Measurements from ENCODE around the gene PHLDB2. TPM values are rescaled to one million over a fixed set of nuclear protein-coding genes. Genes with fewer than 3 reads are reported as not detected.
A peak's percentile ranks its signal among the peaks of the same experiment; 100 is the strongest.

Gene PHLDB2
- polyA plus RNA-seq, 2 of the 4 experiments (the other 2 are of a cell fraction), result 39.5 to 50.6 TPM

DNA sequence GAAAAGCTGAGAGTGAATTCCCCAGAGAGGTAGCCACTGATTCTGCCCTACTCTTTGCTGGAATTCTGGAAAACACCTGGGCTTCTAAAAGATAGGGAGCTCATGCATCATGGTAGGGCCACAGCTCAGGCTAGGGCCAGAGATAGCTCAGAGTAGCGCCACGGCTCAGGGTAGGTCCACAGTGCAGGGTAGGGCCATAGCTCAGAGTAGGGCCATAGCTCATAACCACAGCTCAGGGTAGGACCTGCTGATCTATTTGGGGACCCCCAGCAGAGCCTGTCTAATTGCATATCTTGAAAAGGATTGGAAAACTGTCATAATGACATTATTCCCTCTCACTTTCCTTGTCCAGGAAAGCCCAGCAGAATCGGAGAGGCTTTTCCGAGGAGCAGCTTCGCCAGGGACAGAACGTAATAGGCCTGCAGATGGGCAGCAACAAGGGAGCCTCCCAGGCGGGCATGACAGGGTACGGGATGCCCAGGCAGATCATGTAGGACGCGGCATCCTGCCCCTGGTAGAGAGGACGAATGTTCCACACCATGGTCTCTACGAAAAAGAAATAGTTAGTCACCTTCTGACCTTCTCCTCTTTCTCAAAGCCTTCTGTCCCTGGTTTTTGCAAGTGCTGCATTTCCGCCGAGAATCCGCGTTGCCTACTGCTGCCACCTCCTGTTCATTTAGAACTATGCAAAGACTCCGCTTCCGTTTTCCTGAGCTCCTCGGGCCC is 154.2 kb downstream of the PHLDB2 start:
- 0 out of 3 replicates have a peak, but pooled peaks cover 5% of the 10 kb centered on the region for H3K4me1 ChIP-seq
- POLR2A ChIA-PET, result interaction anchor here (0.6 to 2.4 kb wide), 4 partner anchors 35 to 153 kb away, joined by 3 to 15 read pairs (median 4); partner anchors contain the start of gene ABHD10
- ATAC-seq (peak; percentile 90 to 96), FAIRE-seq (no peak), DNase-seq (ENCODE audit: low read depth in 1 of 2, low spot score in 1 of 2) (peak; percentile 56 to 79)
- CTCF ChIA-PET, result interaction anchor here (0.6 to 12.2 kb wide), 51 partner anchors 10 to 477 kb away, joined by 3 to 189 read pairs (median 5); partner anchors contain the start of genes ABHD10, TAGLN3 and TMPRSS7
- peak overlapping the region; percentile 66 for H3K4me2 ChIP-seq
- 42% methylated on average over 19 of the region's 19 CpGs for WGBS (ENCODE audit: missing lambda C conversion rate)
- no peaks in the 10 kb centered on the region for H3K9me3 ChIP-seq
- H3K27ac ChIP-seq, result peak overlapping the region in 1 of 2 experiments; percentile 58; a peak in 3 of 6 replicates
- no peak overlapping the region for H3K4me3 ChIP-seq
- peak; percentile 25; the same call in 1 of the 2 replicates for TF ChIP-seq ZC3H11A (IDR thresholded peaks at IDR 0.05)
- TF ChIP-seq KDM5A (IDR thresholded peaks at IDR 0.05), result no peak
- TF ChIP-seq, protein P1, sequence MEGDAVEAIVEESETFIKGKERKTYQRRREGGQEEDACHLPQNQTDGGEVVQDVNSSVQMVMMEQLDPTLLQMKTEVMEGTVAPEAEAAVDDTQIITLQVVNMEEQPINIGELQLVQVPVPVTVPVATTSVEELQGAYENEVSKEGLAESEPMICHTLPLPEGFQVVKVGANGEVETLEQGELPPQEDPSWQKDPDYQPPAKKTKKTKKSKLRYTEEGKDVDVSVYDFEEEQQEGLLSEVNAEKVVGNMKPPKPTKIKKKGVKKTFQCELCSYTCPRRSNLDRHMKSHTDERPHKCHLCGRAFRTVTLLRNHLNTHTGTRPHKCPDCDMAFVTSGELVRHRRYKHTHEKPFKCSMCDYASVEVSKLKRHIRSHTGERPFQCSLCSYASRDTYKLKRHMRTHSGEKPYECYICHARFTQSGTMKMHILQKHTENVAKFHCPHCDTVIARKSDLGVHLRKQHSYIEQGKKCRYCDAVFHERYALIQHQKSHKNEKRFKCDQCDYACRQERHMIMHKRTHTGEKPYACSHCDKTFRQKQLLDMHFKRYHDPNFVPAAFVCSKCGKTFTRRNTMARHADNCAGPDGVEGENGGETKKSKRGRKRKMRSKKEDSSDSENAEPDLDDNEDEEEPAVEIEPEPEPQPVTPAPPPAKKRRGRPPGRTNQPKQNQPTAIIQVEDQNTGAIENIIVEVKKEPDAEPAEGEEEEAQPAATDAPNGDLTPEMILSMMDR (IDR thresholded peaks at IDR 0.05), result peak; percentile 88
- peak; percentile 80 for TF ChIP-seq SMC3 (IDR thresholded peaks at IDR 0.05)
- peak; percentile 90 for TF ChIP-seq MAFK (IDR thresholded peaks at IDR 0.05; ENCODE audit: partially characterized antibody)
- TF ChIP-seq EHMT2 (IDR thresholded peaks at IDR 0.05; ENCODE audit: low read depth), result no peak
- TF ChIP-seq FOXS1 (CRISPR knock-in tag; IDR thresholded peaks at IDR 0.05), result no peak
- TF ChIP-seq RAD21 (conservative IDR thresholded peaks at IDR 0.05 in 1 of 2, IDR thresholded peaks at IDR 0.05 in 1 of 2), result peak; percentile 82 to 85

DNA sequence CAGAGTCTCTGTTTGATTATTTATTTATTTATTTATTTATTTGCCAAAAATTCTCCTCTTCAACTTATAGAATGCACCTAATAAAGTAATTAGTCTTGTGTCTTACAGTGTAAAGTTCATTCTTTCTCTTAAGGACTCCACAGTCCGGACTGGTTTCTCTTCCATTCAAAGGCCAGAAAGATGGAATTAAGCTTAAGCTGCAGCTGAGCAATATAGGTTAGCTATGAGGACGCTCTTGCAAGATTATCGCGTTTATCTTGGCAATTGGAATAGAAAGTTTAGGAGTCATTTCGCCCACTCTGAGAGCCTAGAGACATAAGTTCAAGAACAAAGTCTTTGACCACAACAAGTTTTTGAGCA is 154.7 kb downstream of the PHLDB2 start:
- no peak for DNase-seq (ENCODE audit: low read depth in 1 of 2, low spot score in 1 of 2)
- FAIRE-seq, result no peak
- Histone ChIP-seq H3K27ac (peak overlapping the region in 1 of 2 experiments; percentile 30; a peak in 1 of 6 replicates), H3K4me1 (0 out of 3 replicates have a peak, but pooled peaks cover 5% of the 10 kb centered on the region), H3K9me3 (no peaks in the 10 kb centered on the region), H3K4me2 (peak overlapping the region; percentile 66), H3K4me3 (no peak overlapping the region)
- ATAC-seq, result peak; percentile 33 to 61; a peak in 4 of 6 replicates
- POLR2A ChIA-PET, result interaction anchor here (0.6 to 2.4 kb wide), 4 partner anchors 35 to 153 kb away, joined by 3 to 15 read pairs (median 4); partner anchors contain the start of gene ABHD10
- CTCF ChIA-PET, result interaction anchor here (0.6 to 12.2 kb wide), 47 partner anchors 10 to 478 kb away, joined by 3 to 189 read pairs (median 5); partner anchors contain the start of genes ABHD10, TAGLN3 and TMPRSS7
- no peak for TF ChIP-seq CEBPB (IDR thresholded peaks at IDR 0.05)
- TF ChIP-seq CHD2 (IDR thresholded peaks at IDR 0.05; ENCODE audit: low read length, partially characterized antibody), result no peak
- TF ChIP-seq ZNF302 (CRISPR knock-in tag; IDR thresholded peaks at IDR 0.05), result no peak
- TF ChIP-seq HDAC2 (IDR thresholded peaks at IDR 0.05), result no peak
- TF ChIP-seq KDM1A (IDR thresholded peaks at IDR 0.05; ENCODE audit: low read depth), result no peak
- TF ChIP-seq EHF (CRISPR knock-in tag; IDR thresholded peaks at IDR 0.05), result no peak
- TF ChIP-seq, protein P2, sequence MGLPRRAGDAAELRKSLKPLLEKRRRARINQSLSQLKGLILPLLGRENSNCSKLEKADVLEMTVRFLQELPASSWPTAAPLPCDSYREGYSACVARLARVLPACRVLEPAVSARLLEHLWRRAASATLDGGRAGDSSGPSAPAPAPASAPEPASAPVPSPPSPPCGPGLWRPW (IDR thresholded peaks at IDR 0.05), result no peak
- TF ChIP-seq SREBF2 (IDR thresholded peaks at IDR 0.05), result no peak
- WGBS (ENCODE audit: missing lambda C conversion rate), result 45% methylated on average over 5 of the region's 5 CpGs

DNA sequence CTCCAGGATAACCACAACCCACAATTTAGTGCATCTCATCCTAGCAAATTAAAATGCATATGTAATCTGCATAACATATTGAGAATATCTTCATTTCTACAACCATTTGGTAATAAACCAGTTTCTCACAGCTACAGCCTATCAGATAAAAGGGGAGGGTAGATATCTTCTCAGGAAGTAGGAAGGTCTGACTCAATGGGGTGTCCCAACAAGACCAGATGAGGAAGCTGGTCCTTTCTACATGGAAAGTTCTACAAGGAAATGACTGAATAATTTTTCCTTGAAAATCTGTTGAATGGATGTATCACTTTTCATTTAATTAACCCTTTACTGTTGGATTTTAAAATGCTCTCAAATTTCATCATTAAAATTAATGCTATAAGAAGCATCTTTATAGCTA is 158.0 kb downstream of the PHLDB2 start:
- TF ChIP-seq ZC3H11A (IDR thresholded peaks at IDR 0.05) (no peak), EHF (CRISPR knock-in tag; IDR thresholded peaks at IDR 0.05) (no peak), CHD4 (IDR thresholded peaks at IDR 0.05; ENCODE audit: borderline replicate concordance) (no peak), KDM5A (IDR thresholded peaks at IDR 0.05) (no peak), MYC (IDR thresholded peaks at IDR 0.05; ENCODE audit: borderline replicate concordance, low read length) (no peak), KDM1A (IDR thresholded peaks at IDR 0.05; ENCODE audit: low read depth) (no peak), HOXA7 (CRISPR knock-in tag; IDR thresholded peaks at IDR 0.05) (no peak), RNF2 (IDR thresholded peaks at IDR 0.05; ENCODE audit: borderline replicate concordance, low read depth) (no peak)
- TF ChIP-seq, protein P2 (IDR thresholded peaks at IDR 0.05), result no peak
- TF ChIP-seq, protein P1 (IDR thresholded peaks at IDR 0.05), result no peak
- CTCF ChIA-PET, result interaction anchor here (0.7 to 12.2 kb wide), 7 partner anchors 10 to 347 kb away, joined by 3 to 189 read pairs (median 7); partner anchors contain the start of gene TAGLN3
- H3K4me3 ChIP-seq, result no peak overlapping the region
- no peak overlapping the region for H3K27ac ChIP-seq
- no peaks in the 10 kb centered on the region for H3K9me3 ChIP-seq
- POLR2A ChIA-PET, result no interaction called here
- peak; percentile 72 for FAIRE-seq
- DNase-seq (ENCODE audit: low read depth in 1 of 2, low spot score in 1 of 2), result no peak
- no peak overlapping the region for H3K4me2 ChIP-seq
- ATAC-seq, result no peak
- H3K4me1 ChIP-seq, result no peaks in the 10 kb centered on the region
